Spleen (tissue), 7 donors: Measurements from ENCODE around the gene UCP3.

ENCODE experiments used
- CTCF ChIP-seq, 11 experiments: fragments of 200-600 bp in 7 of 11; fragments of 450-650 bp in 4 of 11; sonication (generic) in 4 of 11; IDR thresholded peaks in 8 of 11; conservative IDR thresholded peaks in 3 of 11; 1 replicate in 7 of 11; 2 replicates in 4 of 11; pipeline versions ENCODE4 v1.4.0 to v1.8.0; 2016 to 2021; ENCODE audit warnings: antibody characterized with exemption in 11 of 11, inconsistent platforms in 4 of 11, mild to moderate bottlenecking in 1 of 11
- POLR2A ChIP-seq, 3 donors: fragments of 450-650 bp; IDR thresholded peaks; one replicate each; pipeline ENCODE4 v1.5.1; 2017; ENCODE audit warnings: antibody characterized with exemption in 3 of 3, mild to moderate bottlenecking in 1 of 3
- POLR2AphosphoS5 ChIP-seq, 3 donors: sonication (generic); formaldehyde crosslinking; IDR thresholded peaks; one replicate each; pipeline ENCODE4 v1.5.1; 2017; ENCODE audit warnings: antibody characterized with exemption in 3 of 3
- donor health status: DM: no; HTN: no; CAD: no; lungs with moderate emphysema.
- donor health status: DM: no; HTN: no; CAD: no.
- donor health status: DM: no; HTN: no; CAD: no.

- no peak for TF ChIP-seq CTCF (IDR thresholded peaks at IDR 0.05 in 8 of 11, conservative IDR thresholded peaks at IDR 0.05 in 3 of 11)
- TF ChIP-seq POLR2AphosphoS5 (IDR thresholded peaks at IDR 0.05): no peak
- no peak for TF ChIP-seq POLR2A (IDR thresholded peaks at IDR 0.05)
Observed at GRCh38 chr11:74002832-74003231, 6.1 kb downstream of the UCP3 start.
